ENCODE data around the gene TRIM32.

TRIM32 gene

GRCh38 chr9:116687074-116687753, at the start of gene TRIM32:
Gene TRIM32 (plus strand): TSS chr9:116687305. CDS start chr9:116697743, 10,438 bp downstream.
- peak; percentile 84 for DNase-seq (ENCODE audit: low read depth)

GRCh38 chr9:116639251-116639741, 47.8 kb upstream of the TRIM32 start:
- DNase-seq (ENCODE audit: low read depth): no peak

- DNase-seq (ENCODE audit: low read depth): no peak
These were observed 45.6 kb upstream of the TRIM32 start for GRCh38 chr9:116641292-116642059.

GRCh38 chr9:116643691-116644090, 43.4 kb upstream of the TRIM32 start:
- no peak for DNase-seq (ENCODE audit: low read depth)

GRCh38 chr9:116644091-116644688, 42.9 kb upstream of the TRIM32 start:
- no peak for DNase-seq (ENCODE audit: low read depth)

- no peak for DNase-seq (ENCODE audit: low read depth)
These were observed 40.2 kb upstream of the TRIM32 start for GRCh38 chr9:116646661-116647514.

GRCh38 chr9:116647515-116647809, 39.6 kb upstream of the TRIM32 start:
- DNase-seq (ENCODE audit: low read depth): no peak

GRCh38 chr9:116653348-116654058, 33.6 kb upstream of the TRIM32 start:
- no peak for DNase-seq (ENCODE audit: low read depth)

- no peak for DNase-seq (ENCODE audit: low read depth)
These were observed 33.1 kb upstream of the TRIM32 start for GRCh38 chr9:116654059-116654355.

GRCh38 chr9:116656501-116656971, 30.6 kb upstream of the TRIM32 start:
- no peak for DNase-seq (ENCODE audit: low read depth)

- no peak for DNase-seq (ENCODE audit: low read depth)
These were observed 30.1 kb upstream of the TRIM32 start for GRCh38 chr9:116656977-116657376.

- DNase-seq (ENCODE audit: low read depth): no peak
These were observed 28.8 kb upstream of the TRIM32 start for GRCh38 chr9:116658265-116658664.

- no peak for DNase-seq (ENCODE audit: low read depth)
These were observed 25.8 kb upstream of the TRIM32 start for GRCh38 chr9:116661037-116661954.

- DNase-seq (ENCODE audit: low read depth): no peak
These were observed 24.3 kb upstream of the TRIM32 start for GRCh38 chr9:116662646-116663310.

- DNase-seq (ENCODE audit: low read depth): no peak
These were observed 23.5 kb upstream of the TRIM32 start for GRCh38 chr9:116663581-116663980.

- no peak for DNase-seq (ENCODE audit: low read depth)
These were observed 18.0 kb upstream of the TRIM32 start for GRCh38 chr9:116668970-116669695.

GRCh38 chr9:116671605-116672004, 15.5 kb upstream of the TRIM32 start:
- no peak for DNase-seq (ENCODE audit: low read depth)

GRCh38 chr9:116673375-116673774, 13.7 kb upstream of the TRIM32 start:
- DNase-seq (ENCODE audit: low read depth): no peak
